HepG2 (cell line): ENCODE data around the gene ABCB9. TPM values are rescaled to one million over a fixed set of nuclear protein-coding genes. Genes with fewer than 3 reads are reported as not detected.

Experiments used
- CBX5 ChIP-seq: sonication (generic); formaldehyde crosslinking; IDR thresholded peaks from 2 replicates; pipeline ENCODE4 v1.4.0; 2020; ENCODE audit warnings: missing genetic modification reagents, borderline replicate concordance
- GABPB1 ChIP-seq: IDR thresholded peaks from 2 replicates; pipeline ENCODE4 v1.6.1; 2016; ENCODE audit warnings: mild to moderate bottlenecking, missing genetic modification reagents, moderate library complexity, missing compliant biosample characterization
- HIVEP1 ChIP-seq: sonication (generic); formaldehyde crosslinking; IDR thresholded peaks from 2 replicates; pipeline ENCODE4 v1.4.0; 2020; ENCODE audit warnings: mild to moderate bottlenecking, missing genetic modification reagents
- HNRNPH1 ChIP-seq: fragments of 200-400 bp; formaldehyde crosslinking; optimal IDR thresholded peaks from 2 replicates; pipeline ENCODE3; 2017; ENCODE audit warnings: mild to moderate bottlenecking, low read depth, low read length
- KDM1A ChIP-seq: IDR thresholded peaks from 2 replicates; pipeline ENCODE4 v1.6.1; 2016; ENCODE audit warnings: missing compliant biosample characterization
- LRRFIP1 ChIP-seq: sonication (generic); formaldehyde crosslinking; conservative IDR thresholded peaks from 2 replicates; pipeline ENCODE4 v1.4.0; 2020; ENCODE audit warnings: missing genetic modification reagents
- MED8 ChIP-seq: sonication (generic); formaldehyde crosslinking; IDR thresholded peaks from 2 replicates; pipeline ENCODE4 v1.8.1; 2023; ENCODE audit warnings: mild to moderate bottlenecking, missing genetic modification reagents; ENCODE audit not compliant: insufficient replicate concordance
- NFIC ChIP-seq: IDR thresholded peaks from 2 replicates; pipeline ENCODE4 v1.6.1; 2012; ENCODE audit warnings: mild to moderate bottlenecking, low read length, inconsistent platforms
- ZGPAT ChIP-seq: IDR thresholded peaks from 2 replicates; pipeline ENCODE4 v1.6.1; 2016; ENCODE audit warnings: mild to moderate bottlenecking
- ZKSCAN5 ChIP-seq: sonication (generic); formaldehyde crosslinking; IDR thresholded peaks from 2 replicates; pipeline ENCODE4 v1.5.1; 2020; ENCODE audit warnings: mild to moderate bottlenecking, missing genetic modification reagents
- ZNF280D ChIP-seq: sonication (generic); formaldehyde crosslinking; IDR thresholded peaks from 2 replicates; pipeline ENCODE4 v1.5.1; 2020; ENCODE audit warnings: mild to moderate bottlenecking, missing genetic modification reagents
- ZNF33A ChIP-seq: sonication (generic); formaldehyde crosslinking; IDR thresholded peaks from 2 replicates; pipeline ENCODE4 v1.5.1; 2020; ENCODE audit warnings: missing genetic modification reagents, mild to moderate bottlenecking, moderate library complexity, borderline replicate concordance
- ZNF430 ChIP-seq: sonication (generic); formaldehyde crosslinking; IDR thresholded peaks from 2 replicates; pipeline ENCODE4 v1.9.0; 2021; ENCODE audit warnings: mild to moderate bottlenecking, missing genetic modification reagents
- ZNF572 ChIP-seq: sonication (generic); formaldehyde crosslinking; IDR thresholded peaks from 2 replicates; pipeline ENCODE4 v1.5.1; 2020; ENCODE audit warnings: mild to moderate bottlenecking, missing genetic modification reagents
- ZNF747 ChIP-seq: sonication (generic); formaldehyde crosslinking; IDR thresholded peaks from 2 replicates; pipeline ENCODE4 v1.8.1; 2023; ENCODE audit warnings: missing genetic modification reagents, mild to moderate bottlenecking, borderline replicate concordance
- polyA plus RNA-seq, 8 experiments: library from polyadenylated mRNA; depleted of rRNA in 3 of 8; stranded (reverse) in 7 of 8; unstranded in 1 of 8; fragments of >200 nt; fragmentation: Illumina TruSeq in 4 of 8; extraction: Trizol in 4 of 8; gene quantifications; 2 replicates each; pipeline versions ENCODE4 v1.2.1 to v1.2.3, GENCODE V29; 2011 to 2016; ENCODE audit warnings: low read depth in 4 of 8, missing spikeins in 1 of 8, mixed read lengths in 1 of 8; ENCODE audit not compliant: insufficient read depth in 1 of 8
- total RNA-seq, 5 experiments: library from RNA; depleted of rRNA; stranded (reverse); fragments of >200 nt; fragmentation: Illumina TruSeq; extraction: Trizol; gene quantifications; 2 replicates each; pipeline ENCODE4 v1.2.3, GENCODE V29; 2016; ENCODE audit warnings: low read depth in 1 of 5

The ABCB9 gene
- total and polyA plus RNA-seq, 2 of the 13 experiments (the other 11 are each of a cell fraction or from before 2014, with no cell fraction given) = 5.1 to 6.0 TPM

GRCh38 chr12:122974892-122975789 lies 8.9 kb upstream of the ABCB9 start, which contains the start of gene OGFOD2 (continued):
- TF ChIP-seq CBX5 (CRISPR knock-in tag) (no peak), GABPB1 (CRISPR knock-in tag) (peak; percentile 87; the same call in 1 of the 2 replicates), ZNF430 (CRISPR knock-in tag) (no peak), KDM1A (CRISPR knock-in tag) (no peak), ZNF747 (CRISPR knock-in tag) (no peak), LRRFIP1 (CRISPR knock-in tag) (no peak), NFIC (peak; percentile 13; the same call in 1 of the 2 replicates), ZGPAT (CRISPR knock-in tag) (no peak), MED8 (peak; percentile 2), HNRNPH1 (no peak), ZNF33A (CRISPR knock-in tag) (no peak), HIVEP1 (CRISPR knock-in tag) (0 out of 2 replicates have a peak, but pooled peaks have one; percentile 48), ZKSCAN5 (0 out of 2 replicates have a peak, but pooled peaks have one; percentile 13), ZNF572 (CRISPR knock-in tag) (0 out of 2 replicates have a peak, but pooled peaks have one; percentile 13), ZNF280D (CRISPR knock-in tag) (no peak)
